Activated T-helper 2 cell treated with anti-CD3 and anti-CD28 coated beads, Interferon-gamma antibody, Interleukin-2, Interleukin-4, amounts not matched to agents 10 μg/mL and 5 μg/mL and 100 μg/mL, durations not matched to agents 14 hours and 24 hours and 36 hours (primary cell): ENCODE measurements around the gene KPTN. TPM values are rescaled to one million over a fixed set of nuclear protein-coding genes. Genes with fewer than 3 reads are reported as not detected.

Experiments used
- DNase-seq: peaks from one replicate; pipeline ENCODE4 v3.0.0; 2021; ENCODE audit warnings: low spot score
- H3K27ac Mint-ChIP-seq: one replicate; pipeline ENCODE4 v1.8.0; 2021; ENCODE audit warnings: mixed read lengths
- H3K27me3 Mint-ChIP-seq: one replicate; pipeline ENCODE4 v1.8.0; 2021; ENCODE audit warnings: low read depth, mixed read lengths
- H3K36me3 Mint-ChIP-seq: one replicate; pipeline ENCODE4 v1.8.0; 2021; ENCODE audit warnings: low read depth, mixed read lengths
- H3K4me1 Mint-ChIP-seq: one replicate; pipeline ENCODE4 v1.8.0; 2021; ENCODE audit warnings: low read depth, mixed read lengths
- H3K4me3 Mint-ChIP-seq: one replicate; pipeline ENCODE4 v1.8.0; 2021; ENCODE audit warnings: low read depth, mild to moderate bottlenecking, moderate library complexity, mixed read lengths
- H3K9me3 Mint-ChIP-seq: one replicate; pipeline ENCODE4 v1.8.0; 2021; ENCODE audit warnings: mixed read lengths
- intact Hi-C: fragments of 100-400 bp; cut with micrococcal nuclease; formaldehyde crosslinking; loops from one replicate; pipeline ENCODE4 v1.15.1; 2023
- total RNA-seq: library from RNA; stranded (reverse); gene quantifications from 2 replicates; pipeline ENCODE4 v1.2.3, GENCODE V29; 2022

KPTN gene
- total RNA-seq, 1 donor from 2014 or later, result 11.3 TPM

- Mint-ChIP-seq H3K27me3 (peaks cover 62% of the 10 kb centered on the region), H3K4me1 (peaks cover 37% of the 10 kb centered on the region), H3K27ac (no peak overlapping the region), H3K36me3 (no peaks in the 10 kb centered on the region), H3K4me3 (peak overlapping the region; percentile 49), H3K9me3 (no peaks in the 10 kb centered on the region)
- intact Hi-C loops, result no loop called here
- no peak for DNase-seq
These were observed 38.5 kb downstream of the KPTN start for GRCh38 chr19:47445527-47445926.

- DNase-seq, result peak; percentile 30
- peaks cover 37% of the 10 kb centered on the region for H3K4me1 Mint-ChIP-seq
These were observed 39.6 kb downstream of the KPTN start for GRCh38 chr19:47444388-47444821.

GRCh38 chr19:47443331-47443730 is 40.7 kb downstream of the KPTN start:
- peaks cover 57% of the 10 kb centered on the region for H3K27me3 Mint-ChIP-seq
- DNase-seq, result no peak
- H3K4me3 Mint-ChIP-seq, result no peak overlapping the region
- H3K9me3 Mint-ChIP-seq, result no peaks in the 10 kb centered on the region
- H3K36me3 Mint-ChIP-seq, result no peaks in the 10 kb centered on the region
- H3K27ac Mint-ChIP-seq, result no peak overlapping the region
- intact Hi-C loops, result no loop called here
- peaks cover 37% of the 10 kb centered on the region for H3K4me1 Mint-ChIP-seq

More at GRCh38 chr19:47444388-47444821, 39.6 kb downstream of the KPTN start:
- H3K27me3 Mint-ChIP-seq, result peaks cover 59% of the 10 kb centered on the region
- no peak overlapping the region for H3K4me3 Mint-ChIP-seq
- no peaks in the 10 kb centered on the region for H3K9me3 Mint-ChIP-seq
- H3K36me3 Mint-ChIP-seq, result no peaks in the 10 kb centered on the region
- intact Hi-C loops, result no loop called here
- H3K27ac Mint-ChIP-seq, result no peak overlapping the region

GRCh38 chr19:47438793-47439220 is 45.2 kb downstream of the KPTN start:
- H3K27ac Mint-ChIP-seq, result no peak overlapping the region
- no peak for DNase-seq
- intact Hi-C loops, result loop anchor here (5.0 kb wide), 1 partner anchor 43 kb away; the partner anchor contains the start of gene KPTN

GRCh38 chr19:47437500-47437899 is 46.5 kb downstream of the KPTN start:
- H3K4me1 Mint-ChIP-seq, result peaks cover 16% of the 10 kb centered on the region
- no peak overlapping the region for H3K4me3 Mint-ChIP-seq
- peaks cover 18% of the 10 kb centered on the region for H3K27me3 Mint-ChIP-seq
- no peaks in the 10 kb centered on the region for H3K36me3 Mint-ChIP-seq
- intact Hi-C loops, result loop anchor here (5.0 kb wide), 1 partner anchor 45 kb away; the partner anchor contains the start of gene KPTN
- no peak overlapping the region for H3K27ac Mint-ChIP-seq
- no peaks in the 10 kb centered on the region for H3K9me3 Mint-ChIP-seq
- no peak for DNase-seq

More at GRCh38 chr19:47438793-47439220, 45.2 kb downstream of the KPTN start:
- Mint-ChIP-seq H3K4me3 (no peak overlapping the region), H3K9me3 (no peaks in the 10 kb centered on the region), H3K4me1 (peaks cover 23% of the 10 kb centered on the region), H3K36me3 (no peaks in the 10 kb centered on the region), H3K27me3 (peaks cover 29% of the 10 kb centered on the region)

GRCh38 chr19:47436712-47437401 is 47.2 kb downstream of the KPTN start:
- intact Hi-C loops, result loop anchor here (1.0 to 5.0 kb wide), 4 partner anchors 45 to 270 kb away; partner anchors contain the start of genes KPTN and NAPA
- Mint-ChIP-seq H3K27me3 (peaks cover 15% of the 10 kb centered on the region), H3K36me3 (no peaks in the 10 kb centered on the region), H3K27ac (no peak overlapping the region), H3K4me3 (no peak overlapping the region), H3K4me1 (peaks cover 19% of the 10 kb centered on the region), H3K9me3 (no peaks in the 10 kb centered on the region)
- peak; percentile 69 for DNase-seq

- intact Hi-C loops, result loop anchor here (1.0 to 5.0 kb wide), 4 partner anchors 46 to 271 kb away; partner anchors contain the start of genes KPTN and NAPA
- no peak overlapping the region for H3K27ac Mint-ChIP-seq
- no peak overlapping the region for H3K4me3 Mint-ChIP-seq
These were observed 48.1 kb downstream of the KPTN start for GRCh38 chr19:47435883-47436417.

GRCh38 chr19:47435196-47435595 is 48.8 kb downstream of the KPTN start:
- peaks cover 21% of the 10 kb centered on the region for H3K4me1 Mint-ChIP-seq
- H3K27me3 Mint-ChIP-seq, result peaks cover 13% of the 10 kb centered on the region
- H3K4me3 Mint-ChIP-seq, result no peak overlapping the region
- H3K9me3 Mint-ChIP-seq, result no peaks in the 10 kb centered on the region
- no peaks in the 10 kb centered on the region for H3K36me3 Mint-ChIP-seq
- DNase-seq, result peak; percentile 37
- intact Hi-C loops, result loop anchor here (5.0 kb wide), 1 partner anchor 47 kb away; the partner anchor contains the start of gene KPTN
- no peak overlapping the region for H3K27ac Mint-ChIP-seq

More at GRCh38 chr19:47435883-47436417, 48.1 kb downstream of the KPTN start:
- no peaks in the 10 kb centered on the region for H3K9me3 Mint-ChIP-seq
- H3K4me1 Mint-ChIP-seq, result peaks cover 21% of the 10 kb centered on the region
- H3K36me3 Mint-ChIP-seq, result no peaks in the 10 kb centered on the region
- DNase-seq, result no peak
- H3K27me3 Mint-ChIP-seq, result peaks cover 14% of the 10 kb centered on the region

GRCh38 chr19:47434088-47434487 is 49.9 kb downstream of the KPTN start:
- no peak overlapping the region for H3K27ac Mint-ChIP-seq
- no peaks in the 10 kb centered on the region for H3K9me3 Mint-ChIP-seq
- no peak overlapping the region for H3K4me3 Mint-ChIP-seq
- peaks cover 15% of the 10 kb centered on the region for H3K27me3 Mint-ChIP-seq
- peaks cover 25% of the 10 kb centered on the region for H3K4me1 Mint-ChIP-seq
- intact Hi-C loops, result no loop called here
- H3K36me3 Mint-ChIP-seq, result no peaks in the 10 kb centered on the region
- no peak for DNase-seq

GRCh38 chr19:47433121-47433520 is 50.9 kb downstream of the KPTN start:
- intact Hi-C loops, result no loop called here
- H3K36me3 Mint-ChIP-seq, result no peaks in the 10 kb centered on the region
- peaks cover 25% of the 10 kb centered on the region for H3K4me1 Mint-ChIP-seq
- no peaks in the 10 kb centered on the region for H3K9me3 Mint-ChIP-seq
- DNase-seq, result no peak
- H3K4me3 Mint-ChIP-seq, result no peak overlapping the region
- no peak overlapping the region for H3K27ac Mint-ChIP-seq
- H3K27me3 Mint-ChIP-seq, result peaks cover 10% of the 10 kb centered on the region

GRCh38 chr19:47432499-47432898 is 51.5 kb downstream of the KPTN start:
- intact Hi-C loops, result no loop called here
- no peak overlapping the region for H3K27ac Mint-ChIP-seq
- no peaks in the 10 kb centered on the region for H3K9me3 Mint-ChIP-seq
- no peak overlapping the region for H3K4me3 Mint-ChIP-seq
- H3K27me3 Mint-ChIP-seq, result peaks cover 10% of the 10 kb centered on the region
- H3K4me1 Mint-ChIP-seq, result peaks cover 25% of the 10 kb centered on the region
- no peaks in the 10 kb centered on the region for H3K36me3 Mint-ChIP-seq
- DNase-seq, result no peak

GRCh38 chr19:47432091-47432490 is 51.9 kb downstream of the KPTN start:
- Mint-ChIP-seq H3K4me1 (peaks cover 27% of the 10 kb centered on the region), H3K36me3 (no peaks in the 10 kb centered on the region), H3K9me3 (no peaks in the 10 kb centered on the region), H3K27ac (no peak overlapping the region), H3K27me3 (peaks cover 9% of the 10 kb centered on the region), H3K4me3 (no peak overlapping the region)
- DNase-seq, result no peak
- intact Hi-C loops, result no loop called here
